ENCODE results near the gene UCN2. TPM values are rescaled to one million over a fixed set of nuclear protein-coding genes. Genes with fewer than 3 reads are reported as not detected.

Gene UCN2
- total and polyA plus RNA-seq, 2 of the 4 experiments (the other 2 are of a cell fraction), result 0.54 to 2.7 TPM

GRCh38 chr3:48560648-48561018 is 2.9 kb downstream of the UCN2 start:
- peak overlapping the region; percentile 70 for H3K4me2 ChIP-seq (ENCODE audit: low read depth, low read length)
- peaks cover 29% of the 10 kb centered on the region for H3K9me1 ChIP-seq (ENCODE audit: insufficient read depth, low read length)
- no peak overlapping the region; the same call in 1 of the 2 replicates for H3K56ac ChIP-seq (ENCODE audit: extremely low read depth, insufficient read depth, low read length)
- peaks cover 16% of the 10 kb centered on the region; the same call in 1 of the 2 replicates for H3K36me3 ChIP-seq (ENCODE audit: control insufficient read depth, insufficient read depth, low read length)
- H4K20me1 ChIP-seq (ENCODE audit: insufficient read depth, low read length), result peaks cover 3% of the 10 kb centered on the region; the same call in 1 of the 2 replicates
- in situ Hi-C loops (cut with MboI; ENCODE audit: low sequenced_read_pairs), result no loop called here
- dilution Hi-C loops (cut with HindIII; ENCODE audit: low sequenced_read_pairs, unreplicated experiment), result no loop called here
- H2BK15ac ChIP-seq (ENCODE audit: low read depth, low read length), result peak overlapping the region; percentile 58; the same call in 1 of the 3 replicates
- ChIA-PET CTCF (interaction anchor here (0.5 to 1.5 kb wide), 4 partner anchors 15 to 124 kb away, joined by 3 read pairs; partner anchors contain the start of gene SLC26A6), POLR2A (ENCODE audit: unreplicated experiment) (interaction anchor here (0.6 kb wide), 1 partner anchor 83 kb away, joined by 3 read pairs; no protein-coding TSS in a partner anchor)
- DNase-seq (no peak), ATAC-seq (ENCODE audit: low read depth) (no peak)
- H2BK5ac ChIP-seq (ENCODE audit: low read depth, low read length, poor library complexity, severe bottlenecking), result peak overlapping the region; percentile 95
- peak overlapping the region; percentile 37 to 83; a peak in 3 of 4 replicates for H4K8ac ChIP-seq (ENCODE audit: low read depth in 2 of 2, low read length in 2 of 2)
- peak overlapping the region; percentile 91 for H2AK5ac ChIP-seq (ENCODE audit: low read depth, low read length)
- H3K4me3 ChIP-seq (ENCODE audit: insufficient read depth, low read depth, low read length), result peak overlapping the region; percentile 28; the same call in 1 of the 2 replicates
- peak overlapping the region; percentile 79 for H4K5ac ChIP-seq (ENCODE audit: low read depth, low read length)
- peak overlapping the region; percentile 84 for H3K23ac ChIP-seq (ENCODE audit: low read depth, low read length)
- H2AK9ac ChIP-seq (replicated peaks; ENCODE audit: low read depth, low read length, poor library complexity), result peak overlapping the region; percentile 82
- no peaks in the 10 kb centered on the region for H3K27me3 ChIP-seq (ENCODE audit: control insufficient read depth, insufficient read depth, low read length)
- no TSS peak for BruUV-seq (replicated peaks)
- peaks cover 17 to 62% of the 10 kb centered on the region in 2 experiments for H3K79me1 ChIP-seq (ENCODE audit: low read depth in 1 of 2, low read length in 2 of 2)
- peak overlapping the region; percentile 54 for H3K27ac ChIP-seq (ENCODE audit: insufficient read depth, low read length)
- peak overlapping the region; percentile 86 for H2AFZ ChIP-seq (replicated peaks; ENCODE audit: low read length, poor library complexity)
- H3K14ac ChIP-seq (replicated peaks; ENCODE audit: low read depth, low read length), result peak overlapping the region; percentile 89
- H3K9ac ChIP-seq (ENCODE audit: low read depth, low read length), result peak overlapping the region; percentile 50
- H2BK120ac ChIP-seq (ENCODE audit: low read depth, low read length), result peak overlapping the region; percentile 73
- H3K4me1 ChIP-seq (ENCODE audit: control insufficient read depth, insufficient read depth, low read length), result peaks cover 39% of the 10 kb centered on the region
- 33% methylated on average over 1 of the region's 5 CpGs; no CpG with 5 or more reads in 1 of the 2 experiments for WGBS, 2 experiments (ENCODE audit: extremely low coverage in 2 of 2, insufficient read length in 1 of 2)
- peak overlapping the region; percentile 87 for H3K18ac ChIP-seq (ENCODE audit: low read depth, low read length)
- intact Hi-C loops (cut with micrococcal nuclease), result no loop called here
- H2BK20ac ChIP-seq (ENCODE audit: low read depth, low read length), result peak overlapping the region; percentile 58
- peak overlapping the region; percentile 90 for H3K4ac ChIP-seq (ENCODE audit: low read depth, low read length)
- H4K91ac ChIP-seq (ENCODE audit: insufficient read depth, low read depth, low read length), result peak overlapping the region; percentile 80
- TF ChIP-seq RAD21 (IDR thresholded peaks at IDR 0.05; ENCODE audit: low read length) (no peak), NFE2L2 (IDR thresholded peaks at IDR 0.05; ENCODE audit: low read depth, low read length) (no peak), FOS (IDR thresholded peaks at IDR 0.05; ENCODE audit: low read depth, low read length) (no peak), BHLHE40 (IDR thresholded peaks at IDR 0.05; ENCODE audit: low read depth, low read length) (no peak)
- TF ChIP-seq, protein P1, sequence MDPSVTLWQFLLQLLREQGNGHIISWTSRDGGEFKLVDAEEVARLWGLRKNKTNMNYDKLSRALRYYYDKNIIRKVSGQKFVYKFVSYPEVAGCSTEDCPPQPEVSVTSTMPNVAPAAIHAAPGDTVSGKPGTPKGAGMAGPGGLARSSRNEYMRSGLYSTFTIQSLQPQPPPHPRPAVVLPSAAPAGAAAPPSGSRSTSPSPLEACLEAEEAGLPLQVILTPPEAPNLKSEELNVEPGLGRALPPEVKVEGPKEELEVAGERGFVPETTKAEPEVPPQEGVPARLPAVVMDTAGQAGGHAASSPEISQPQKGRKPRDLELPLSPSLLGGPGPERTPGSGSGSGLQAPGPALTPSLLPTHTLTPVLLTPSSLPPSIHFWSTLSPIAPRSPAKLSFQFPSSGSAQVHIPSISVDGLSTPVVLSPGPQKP (IDR thresholded peaks at IDR 0.05; ENCODE audit: borderline replicate concordance, low read depth, low read length), result no peak
- TF ChIP-seq, protein P2, sequence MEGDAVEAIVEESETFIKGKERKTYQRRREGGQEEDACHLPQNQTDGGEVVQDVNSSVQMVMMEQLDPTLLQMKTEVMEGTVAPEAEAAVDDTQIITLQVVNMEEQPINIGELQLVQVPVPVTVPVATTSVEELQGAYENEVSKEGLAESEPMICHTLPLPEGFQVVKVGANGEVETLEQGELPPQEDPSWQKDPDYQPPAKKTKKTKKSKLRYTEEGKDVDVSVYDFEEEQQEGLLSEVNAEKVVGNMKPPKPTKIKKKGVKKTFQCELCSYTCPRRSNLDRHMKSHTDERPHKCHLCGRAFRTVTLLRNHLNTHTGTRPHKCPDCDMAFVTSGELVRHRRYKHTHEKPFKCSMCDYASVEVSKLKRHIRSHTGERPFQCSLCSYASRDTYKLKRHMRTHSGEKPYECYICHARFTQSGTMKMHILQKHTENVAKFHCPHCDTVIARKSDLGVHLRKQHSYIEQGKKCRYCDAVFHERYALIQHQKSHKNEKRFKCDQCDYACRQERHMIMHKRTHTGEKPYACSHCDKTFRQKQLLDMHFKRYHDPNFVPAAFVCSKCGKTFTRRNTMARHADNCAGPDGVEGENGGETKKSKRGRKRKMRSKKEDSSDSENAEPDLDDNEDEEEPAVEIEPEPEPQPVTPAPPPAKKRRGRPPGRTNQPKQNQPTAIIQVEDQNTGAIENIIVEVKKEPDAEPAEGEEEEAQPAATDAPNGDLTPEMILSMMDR (conservative IDR thresholded peaks at IDR 0.05; ENCODE audit: low read depth, low read length), result no peak
- H3K9me3 ChIP-seq (ENCODE audit: control insufficient read depth, insufficient read depth, low read length), result no peaks in the 10 kb centered on the region
